Cardiac fibroblast (primary cell): ENCODE measurements around the gene MBL2.

Experiments used
- DNase-seq, 2 donors: peaks; one replicate each; pipeline versions ENCODE4 v3.0.0 to v3.0.0-alpha.2; 2010; ENCODE audit warnings: low read depth in 2 of 2
- H3K4me3 ChIP-seq, 2 donors: replicated peaks in 1 of 2; 1 replicate in 1 of 2; 2 replicates in 1 of 2; pipeline ENCODE4 v1.5.1; 2011; ENCODE audit warnings: low read depth in 2 of 2, low read length in 2 of 2, mild to moderate bottlenecking in 2 of 2, moderate library complexity in 1 of 2
- CTCF ChIP-seq: IDR thresholded peaks from one replicate; pipeline ENCODE4 v1.5.1; 2011; ENCODE audit warnings: low read depth, mild to moderate bottlenecking, low read length, inconsistent platforms

Gene MBL2

GRCh38 chr10:52780391-52781155, 8.0 kb upstream of the MBL2 start:
- H3K4me3 ChIP-seq: no peak overlapping the region
- no peak for TF ChIP-seq CTCF

GRCh38 chr10:52779541-52780390, 7.2 kb upstream of the MBL2 start:
- peak; percentile 65 to 76 for DNase-seq
- H3K4me3 ChIP-seq: no peak overlapping the region
- peak; percentile 94 for TF ChIP-seq CTCF

More at GRCh38 chr10:52780391-52781155, 8.0 kb upstream of the MBL2 start:
- no peak for DNase-seq

DNA sequence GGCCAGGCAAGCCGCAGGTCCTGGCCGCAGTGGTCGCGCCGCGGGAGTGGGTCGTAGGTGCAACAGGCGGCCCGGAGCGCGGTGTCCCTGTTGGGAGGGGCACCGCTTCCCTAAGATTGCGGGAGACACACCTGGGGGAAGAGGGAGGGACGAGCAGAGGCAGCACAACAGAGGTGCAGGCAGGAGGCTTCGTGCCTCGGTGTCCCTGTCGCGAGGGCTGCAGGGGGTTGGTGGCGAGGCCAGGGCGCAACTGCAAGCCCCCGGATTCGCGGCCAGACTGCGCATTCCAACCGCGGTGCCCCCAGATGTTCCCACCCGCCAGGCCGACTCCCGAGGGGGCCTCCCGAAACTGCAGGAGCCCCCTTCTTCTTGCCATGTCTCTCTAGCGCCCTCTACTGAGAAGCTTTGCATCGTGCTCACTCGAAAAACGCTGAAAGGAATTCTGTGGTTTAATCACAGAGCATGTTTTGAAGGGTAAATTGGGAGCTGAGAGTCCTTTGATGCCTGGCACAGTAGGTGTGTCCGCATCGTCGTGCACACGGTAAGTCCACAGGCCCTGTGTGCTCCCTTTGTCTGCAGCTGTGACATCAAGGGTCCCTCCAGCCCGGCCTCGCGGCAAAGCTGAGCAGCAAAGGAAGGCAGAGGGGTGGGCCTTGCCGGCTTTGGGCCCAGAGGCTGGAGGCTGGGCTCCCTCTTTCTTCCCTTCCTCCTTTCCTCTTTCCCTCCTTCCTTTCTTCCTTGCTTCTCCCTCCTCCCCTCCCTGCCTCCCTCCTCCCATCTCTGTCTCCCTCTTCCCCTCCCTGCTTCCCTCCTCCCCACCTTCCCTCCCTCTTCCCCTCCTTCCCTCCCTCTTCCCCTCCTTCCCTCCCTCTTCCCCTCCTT, 6.2 kb upstream of the MBL2 start:
- DNase-seq: peak; percentile 49 to 67
- peak overlapping the region in 1 of 2 donors; percentile 9 for H3K4me3 ChIP-seq
- TF ChIP-seq CTCF: peak; percentile 63

DNA sequence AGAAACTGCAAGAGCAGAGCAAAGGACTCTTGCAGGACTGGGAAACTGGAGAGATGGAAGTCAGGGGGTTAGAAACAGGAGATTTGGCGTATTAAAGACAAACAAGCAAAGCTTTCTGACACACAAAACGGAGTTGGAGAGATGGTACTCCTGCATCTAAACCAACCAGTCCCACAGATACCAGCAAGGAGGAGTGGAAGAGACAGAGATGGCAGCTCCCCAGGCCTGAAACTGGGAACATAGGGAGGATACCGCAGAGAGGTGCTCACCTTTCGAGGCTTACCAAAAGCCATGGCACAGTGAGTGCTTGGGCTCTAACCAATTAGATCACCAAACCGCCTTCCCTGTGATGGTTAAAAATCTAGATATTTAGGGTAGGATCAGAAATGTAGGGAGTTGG, 4.8 kb upstream of the MBL2 start:
- H3K4me3 ChIP-seq: no peak overlapping the region
- no peak for DNase-seq
- no peak for TF ChIP-seq CTCF

GRCh38 chr10:52776471-52776903, 3.9 kb upstream of the MBL2 start:
- no peak for TF ChIP-seq CTCF
- H3K4me3 ChIP-seq: no peak overlapping the region
- DNase-seq: no peak

- H3K4me3 ChIP-seq: no peak overlapping the region
- TF ChIP-seq CTCF: no peak
- DNase-seq: no peak
Measured at GRCh38 chr10:52775132-52775647, 2.6 kb upstream of the MBL2 start.
